Measurements from ENCODE around the gene NUMBL. TPM values are rescaled to one million over a fixed set of nuclear protein-coding genes. Genes with fewer than 3 reads are reported as not detected.
"Not testable (repeated sequence)": the region's sequence is repeated elsewhere in the genome, so short reads cannot be mapped to it uniquely, and the experiment has no call there.

NUMBL gene
- total RNA-seq, 4 donors from 2014 or later = 35.8 to 60.6 (median 49.1) TPM

- TF ChIP-seq CTCF (IDR thresholded peaks at IDR 0.05) (no peak), POLR2AphosphoS5 (IDR thresholded peaks at IDR 0.05) (no peak), EP300 (IDR thresholded peaks at IDR 0.05) (no peak), POLR2A (IDR thresholded peaks at IDR 0.05) (no peak)
- Histone ChIP-seq H3K27me3 (no peaks in the 10 kb centered on the region), H3K27ac (no peak overlapping the region), H3K36me3 (peaks cover 0 to 100% of the 10 kb centered on the region in 2 donors), H3K9me3 (no peaks in the 10 kb centered on the region), H3K4me1 (peaks cover 0 to 12% (median 3%) of the 10 kb centered on the region in 3 donors), H3K4me3 (no peak overlapping the region)
- 82 to 100% methylated on average over 2 to 6 of the region's 11 CpGs for WGBS, 2 donors (ENCODE audit: low coverage in 1 of 2)
- ATAC-seq = no peak
These were observed 44.7 kb upstream of the NUMBL start for GRCh38 chr19:40735013-40735771.

GRCh38 chr19:40733149-40733548 lies 42.7 kb upstream of the NUMBL start:
- Histone ChIP-seq H3K4me3 (no peak overlapping the region), H3K4me1 (no peaks in the 10 kb centered on the region), H3K36me3 (peaks cover 0 to 100% of the 10 kb centered on the region in 2 donors), H3K27ac (no peak overlapping the region), H3K9me3 (no peaks in the 10 kb centered on the region), H3K27me3 (no peaks in the 10 kb centered on the region)
- 83 to 100% methylated on average over 1 to 4 of the region's 13 CpGs for WGBS, 2 donors (ENCODE audit: low coverage in 1 of 2)
- no peak for TF ChIP-seq EP300 (IDR thresholded peaks at IDR 0.05)
- no peak for TF ChIP-seq POLR2A (IDR thresholded peaks at IDR 0.05)
- ATAC-seq = no peak

- ATAC-seq, H3K9me3 ChIP-seq, H3K27ac ChIP-seq, H3K4me1 ChIP-seq, H3K4me3 ChIP-seq, H3K27me3 ChIP-seq: not testable (repeated sequence)
- H3K36me3 ChIP-seq = peaks cover 0 to 100% of the 10 kb centered on the region in 2 donors
- 91 to 92% methylated on average over 14 of the region's 16 CpGs for WGBS, 2 donors (ENCODE audit: low coverage in 1 of 2)
These were observed 41.9 kb upstream of the NUMBL start for GRCh38 chr19:40732304-40732703.

GRCh38 chr19:40730065-40730464 lies 39.6 kb upstream of the NUMBL start:
- ATAC-seq, H3K4me1 ChIP-seq, H3K4me3 ChIP-seq, H3K27ac ChIP-seq, H3K27me3 ChIP-seq, H3K9me3 ChIP-seq: not testable (repeated sequence)
- 67 to 77% methylated on average over 3 to 5 of the region's 5 CpGs for WGBS, 2 donors (ENCODE audit: low coverage in 1 of 2)
- peaks cover 3 to 100% of the 10 kb centered on the region in 2 donors for H3K36me3 ChIP-seq

- H3K4me3 ChIP-seq = no peak overlapping the region
- peaks cover 3 to 87% of the 10 kb centered on the region in 2 donors for H3K36me3 ChIP-seq
- no peaks in the 10 kb centered on the region for H3K9me3 ChIP-seq
- WGBS, 2 donors (ENCODE audit: low coverage in 1 of 2) = 60 to 100% methylated on average over 2 to 4 of the region's 4 CpGs
- ATAC-seq = no peak
- H3K27ac ChIP-seq = no peak overlapping the region
- H3K27me3 ChIP-seq = no peaks in the 10 kb centered on the region
- TF ChIP-seq CTCF (IDR thresholded peaks at IDR 0.05) = no peak
- peaks cover 0 to 42% (median 18%) of the 10 kb centered on the region in 3 donors for H3K4me1 ChIP-seq
These were observed 35.8 kb upstream of the NUMBL start for GRCh38 chr19:40726279-40726678.

GRCh38 chr19:40724855-40725254 lies 34.4 kb upstream of the NUMBL start:
- WGBS, 2 donors (ENCODE audit: low coverage in 1 of 2) = 75% methylated on average over 3 of the region's 3 CpGs; no CpG with 5 or more reads in 1 of the 2 donors
- Histone ChIP-seq H3K9me3 (no peaks in the 10 kb centered on the region), H3K4me3 (no peak overlapping the region), H3K36me3 (peaks cover 3 to 73% of the 10 kb centered on the region in 2 donors), H3K27me3 (no peaks in the 10 kb centered on the region), H3K27ac (no peak overlapping the region), H3K4me1 (peaks cover 0 to 57% (median 26%) of the 10 kb centered on the region in 3 donors)
- no peak for ATAC-seq
- TF ChIP-seq CTCF (IDR thresholded peaks at IDR 0.05) (no peak), EP300 (IDR thresholded peaks at IDR 0.05) (no peak), POLR2A (IDR thresholded peaks at IDR 0.05) (no peak), POLR2AphosphoS5 (IDR thresholded peaks at IDR 0.05) (no peak)

Measured in gastroesophageal sphincter (tissue), 4 donors.